Measurements from ENCODE around the gene CCDC82.

CCDC82 gene

GRCh38 chr11:96313163-96313562, 76.5 kb downstream of the CCDC82 start:
- no peaks in the 10 kb centered on the region for H3K9me3 ChIP-seq (ENCODE audit: low read length)
- no peak overlapping the region for H3K4me3 ChIP-seq (ENCODE audit: low read depth, low read length, poor library complexity, severe bottlenecking)
- H3K79me2 ChIP-seq (ENCODE audit: insufficient read depth, low read length), result no peaks in the 10 kb centered on the region
- H3K9ac ChIP-seq (ENCODE audit: low read length), result no peak overlapping the region
- H3K36me3 ChIP-seq (ENCODE audit: insufficient read depth, low read length), result no peaks in the 10 kb centered on the region
- H3K9me2 ChIP-seq (ENCODE audit: low read depth, low read length), result no peaks in the 10 kb centered on the region
- TF ChIP-seq CTCF (IDR thresholded peaks at IDR 0.05; ENCODE audit: low read length) (no peak), EZH2 (IDR thresholded peaks at IDR 0.05; ENCODE audit: borderline replicate concordance, low read length) (no peak)
- no peaks in the 10 kb centered on the region for H3F3A ChIP-seq (ENCODE audit: insufficient read depth, low read length)
- no peak overlapping the region for H3K4me2 ChIP-seq (ENCODE audit: low read length)
- H3K27ac ChIP-seq (ENCODE audit: low read depth, low read length, poor library complexity, severe bottlenecking), result no peak overlapping the region
- no peak overlapping the region for H2AFZ ChIP-seq (ENCODE audit: low read length)
- no peaks in the 10 kb centered on the region for H4K20me1 ChIP-seq (ENCODE audit: insufficient read depth, low read length)
- H3K27me3 ChIP-seq (ENCODE audit: insufficient read depth, low read length), result no peaks in the 10 kb centered on the region
- peaks cover 10% of the 10 kb centered on the region for H3K4me1 ChIP-seq (ENCODE audit: insufficient read depth, low read length, severe bottlenecking)

- H3K4me1 ChIP-seq (ENCODE audit: insufficient read depth, low read length, severe bottlenecking), result peaks cover 24% of the 10 kb centered on the region
Measured at GRCh38 chr11:96311120-96311568, 78.6 kb downstream of the CCDC82 start.

GRCh38 chr11:96310236-96310635, 79.5 kb downstream of the CCDC82 start:
- H3K79me2 ChIP-seq (ENCODE audit: insufficient read depth, low read length), result no peaks in the 10 kb centered on the region
- no peak for TF ChIP-seq EZH2 (IDR thresholded peaks at IDR 0.05; ENCODE audit: borderline replicate concordance, low read length)
- TF ChIP-seq CTCF (IDR thresholded peaks at IDR 0.05; ENCODE audit: low read length), result no peak
- no peak overlapping the region for H3K9ac ChIP-seq (ENCODE audit: low read length)
- H3F3A ChIP-seq (ENCODE audit: insufficient read depth, low read length), result no peaks in the 10 kb centered on the region
- H3K4me3 ChIP-seq (ENCODE audit: low read depth, low read length, poor library complexity, severe bottlenecking), result no peak overlapping the region
- no peaks in the 10 kb centered on the region for H3K27me3 ChIP-seq (ENCODE audit: insufficient read depth, low read length)
- no peaks in the 10 kb centered on the region for H3K36me3 ChIP-seq (ENCODE audit: insufficient read depth, low read length)
- no peaks in the 10 kb centered on the region for H3K9me2 ChIP-seq (ENCODE audit: low read depth, low read length)
- H3K9me3 ChIP-seq (ENCODE audit: low read length), result no peaks in the 10 kb centered on the region
- peaks cover 25% of the 10 kb centered on the region for H3K4me1 ChIP-seq (ENCODE audit: insufficient read depth, low read length, severe bottlenecking)
- no peaks in the 10 kb centered on the region for H4K20me1 ChIP-seq (ENCODE audit: insufficient read depth, low read length)
- H2AFZ ChIP-seq (ENCODE audit: low read length), result no peak overlapping the region
- H3K4me2 ChIP-seq (ENCODE audit: low read length), result no peak overlapping the region
- no peak overlapping the region for H3K27ac ChIP-seq (ENCODE audit: low read depth, low read length, poor library complexity, severe bottlenecking)

More at GRCh38 chr11:96311120-96311568, 78.6 kb downstream of the CCDC82 start:
- Histone ChIP-seq H4K20me1 (ENCODE audit: insufficient read depth, low read length) (no peaks in the 10 kb centered on the region), H3K36me3 (ENCODE audit: insufficient read depth, low read length) (no peaks in the 10 kb centered on the region), H3K27ac (ENCODE audit: low read depth, low read length, poor library complexity, severe bottlenecking) (no peak overlapping the region), H3K27me3 (ENCODE audit: insufficient read depth, low read length) (no peaks in the 10 kb centered on the region), H3K4me3 (ENCODE audit: low read depth, low read length, poor library complexity, severe bottlenecking) (no peak overlapping the region), H3K9me2 (ENCODE audit: low read depth, low read length) (no peaks in the 10 kb centered on the region), H3F3A (ENCODE audit: insufficient read depth, low read length) (no peaks in the 10 kb centered on the region), H3K9ac (ENCODE audit: low read length) (no peak overlapping the region), H3K79me2 (ENCODE audit: insufficient read depth, low read length) (no peaks in the 10 kb centered on the region), H3K9me3 (ENCODE audit: low read length) (no peaks in the 10 kb centered on the region), H2AFZ (ENCODE audit: low read length) (no peak overlapping the region), H3K4me2 (ENCODE audit: low read length) (no peak overlapping the region)
- no peak for TF ChIP-seq CTCF (IDR thresholded peaks at IDR 0.05; ENCODE audit: low read length)
- no peak for TF ChIP-seq EZH2 (IDR thresholded peaks at IDR 0.05; ENCODE audit: borderline replicate concordance, low read length)
